Measurements from ENCODE around the gene GARIN1A. TPM values are rescaled to one million over a fixed set of nuclear protein-coding genes. Genes with fewer than 3 reads are reported as not detected.

Gene GARIN1A
- total RNA-seq (2022; extraction: Qiagen RNA extraction; ENCODE audit: low read depth) = 0.42 to 1.4 TPM (median 0.71 TPM) in 5 replicates

GRCh38 chr7:128671992-128672391 lies at the start of gene GARIN1A:
Gene GARIN1A (plus strand): TSS chr7:128672292. CDS start chr7:128672398, 106 bp downstream.

Other genes with a start within 250 kb of the GARIN1A start
- gene HILPDA, start 216.4 kb upstream of the GARIN1A start, total RNA-seq (2022; extraction: Qiagen RNA extraction; ENCODE audit: low read depth) = 21.3 to 25.3 TPM (median 24.5 TPM) in 5 replicates
- gene METTL2B, start 195.5 kb upstream of the GARIN1A start, total RNA-seq (2022; extraction: Qiagen RNA extraction; ENCODE audit: low read depth) = 20.4 to 28.2 TPM (median 22.4 TPM) in 5 replicates
- gene CALU, start 67.1 kb downstream of the GARIN1A start, total RNA-seq (2022; extraction: Qiagen RNA extraction; ENCODE audit: low read depth) = 118 to 220 TPM (median 154 TPM) in 5 replicates
- gene OPN1SW, start 103.5 kb downstream of the GARIN1A start, total RNA-seq (2022; extraction: Qiagen RNA extraction; ENCODE audit: low read depth) = not detected in 5 replicates
- 1.6 to 3.2 TPM (median 2.4 TPM) in 5 replicates for gene CCDC136, start 119.7 kb downstream of the GARIN1A start, total RNA-seq (2022; extraction: Qiagen RNA extraction; ENCODE audit: low read depth)
- gene FLNC, start 158.1 kb downstream of the GARIN1A start, total RNA-seq (2022; extraction: Qiagen RNA extraction; ENCODE audit: low read depth) = 3.6 to 7.6 TPM (median 5.3 TPM) in 5 replicates
- gene ATP6V1F, start 190.6 kb downstream of the GARIN1A start, total RNA-seq (2022; extraction: Qiagen RNA extraction; ENCODE audit: low read depth) = 250 to 277 TPM (median 267 TPM) in 5 replicates
- 0.08 to 0.18 TPM (median 0.14 TPM) in 5 replicates for gene KCP, start 238.4 kb downstream of the GARIN1A start, total RNA-seq (2022; extraction: Qiagen RNA extraction; ENCODE audit: low read depth)

Measured in A549 treated with RU486 at 1 μM for 4 hours (cell line).